ENCODE measurements around the gene SCART1. TPM values are rescaled to one million over a fixed set of nuclear protein-coding genes. Genes with fewer than 3 reads are reported as not detected.

SCART1 gene
- total and polyA plus RNA-seq, 2 of the 4 experiments (the other 2 are of a cell fraction) = 0.54 to 2.1 TPM

GRCh38 chr10:133460208-133460769 lies 6.5 kb downstream of the SCART1 start:
- H3K4ac ChIP-seq (ENCODE audit: low read depth, low read length) = no peak overlapping the region
- H4K8ac ChIP-seq (ENCODE audit: low read depth in 2 of 2, low read length in 2 of 2) = no peak overlapping the region
- H3K9me3 ChIP-seq (ENCODE audit: control insufficient read depth, insufficient read depth, low read length) = no peaks in the 10 kb centered on the region
- H2BK15ac ChIP-seq (ENCODE audit: low read depth, low read length) = no peak overlapping the region
- no peak overlapping the region for H2BK120ac ChIP-seq (ENCODE audit: low read depth, low read length)
- no peak overlapping the region for H2AK5ac ChIP-seq (ENCODE audit: low read depth, low read length)
- H3K23ac ChIP-seq (ENCODE audit: low read depth, low read length) = no peak overlapping the region
- dilution Hi-C loops (cut with HindIII; ENCODE audit: low sequenced_read_pairs, unreplicated experiment) (no loop called here), in situ Hi-C loops (cut with MboI; ENCODE audit: low sequenced_read_pairs) (no loop called here), intact Hi-C loops (cut with micrococcal nuclease) (no loop called here)
- H3K14ac ChIP-seq (replicated peaks; ENCODE audit: low read depth, low read length) = no peak overlapping the region
- no peak overlapping the region for H3K9ac ChIP-seq (ENCODE audit: low read depth, low read length)
- no peak overlapping the region for H4K5ac ChIP-seq (ENCODE audit: low read depth, low read length)
- no peaks in the 10 kb centered on the region for H3K9me1 ChIP-seq (ENCODE audit: insufficient read depth, low read length)
- ATAC-seq (ENCODE audit: low read depth) (no peak), DNase-seq (no peak)
- no peak overlapping the region for H2AK9ac ChIP-seq (replicated peaks; ENCODE audit: low read depth, low read length, poor library complexity)
- no TSS peak for BruUV-seq (replicated peaks)
- H3K27ac ChIP-seq (ENCODE audit: insufficient read depth, low read length) = no peak overlapping the region
- H2BK5ac ChIP-seq (ENCODE audit: low read depth, low read length, poor library complexity, severe bottlenecking) = no peak overlapping the region
- no peaks in the 10 kb centered on the region for H3K27me3 ChIP-seq (ENCODE audit: control insufficient read depth, insufficient read depth, low read length)
- ChIA-PET POLR2A (ENCODE audit: unreplicated experiment) (no interaction called here), CTCF (no interaction called here)
- H4K20me1 ChIP-seq (ENCODE audit: insufficient read depth, low read length) = no peaks in the 10 kb centered on the region
- H3K36me3 ChIP-seq (ENCODE audit: control insufficient read depth, insufficient read depth, low read length) = no peaks in the 10 kb centered on the region
- no peak overlapping the region for H3K18ac ChIP-seq (ENCODE audit: low read depth, low read length)
- H3K4me2 ChIP-seq (ENCODE audit: low read depth, low read length) = no peak overlapping the region
- no peak overlapping the region for H3K4me3 ChIP-seq (ENCODE audit: insufficient read depth, low read depth, low read length)
- H4K91ac ChIP-seq (ENCODE audit: insufficient read depth, low read depth, low read length) = no peak overlapping the region
- H2AFZ ChIP-seq (replicated peaks; ENCODE audit: low read length, poor library complexity) = no peak overlapping the region
- no peak overlapping the region; the same call in 1 of the 2 replicates for H3K56ac ChIP-seq (ENCODE audit: extremely low read depth, insufficient read depth, low read length)
- no peaks in the 10 kb centered on the region for H3K4me1 ChIP-seq (ENCODE audit: control insufficient read depth, insufficient read depth, low read length)
- no peak overlapping the region for H2BK20ac ChIP-seq (ENCODE audit: low read depth, low read length)
- H3K79me1 ChIP-seq (ENCODE audit: low read depth in 1 of 2, low read length in 2 of 2) = no peaks in the 10 kb centered on the region
- TF ChIP-seq BHLHE40 (IDR thresholded peaks at IDR 0.05; ENCODE audit: low read depth, low read length) = no peak
- 100% methylated on average over 1 of the region's 14 CpGs; no CpG with 5 or more reads in 1 of the 2 experiments for WGBS, 2 experiments (ENCODE audit: extremely low coverage in 2 of 2, insufficient read length in 1 of 2)
